A549 (cell line): ENCODE data around the gene PLPP2.

Experiments used
- CHD2 ChIP-seq: fragments of 150-350 bp; IDR thresholded peaks from 2 replicates; pipeline ENCODE4 v1.6.1; 2014; ENCODE audit warnings: low read length; ENCODE audit not compliant: partially characterized antibody
- CTCF ChIP-seq: fragments of >200 bp; sonication (Bioruptor Twin); formaldehyde crosslinking; IDR thresholded peaks from 3 replicates; pipeline ENCODE4 v1.5.1; 2016
- HDAC2 ChIP-seq: fragments of 200-600 bp; sonication (generic); IDR thresholded peaks from 2 replicates; pipeline ENCODE4 v1.6.1; 2016
- JUNB ChIP-seq: fragments of >200 bp; sonication (Bioruptor Twin); formaldehyde crosslinking; IDR thresholded peaks from 2 replicates; pipeline ENCODE4 v1.6.1; 2016
- MAX ChIP-seq: IDR thresholded peaks from 2 replicates; pipeline ENCODE4 v1.6.1; 2012
- RAD21 ChIP-seq, 2 experiments: fragments of >200 bp in 1 of 2; sonication (Bioruptor Twin) in 1 of 2; formaldehyde crosslinking in 1 of 2; IDR thresholded peaks in 1 of 2; conservative IDR thresholded peaks in 1 of 2; 2 replicates in 1 of 2; 3 replicates in 1 of 2; pipeline ENCODE4 v1.6.1; 2012 to 2018; ENCODE audit warnings: inconsistent platforms in 1 of 2
- RARB ChIP-seq: fragments of 250-450 bp; sonication (Bioruptor Pico); IDR thresholded peaks from 2 replicates; pipeline ENCODE4 v1.8.0; 2021; ENCODE audit warnings: mild to moderate bottlenecking, moderate library complexity
- RCOR1 ChIP-seq: fragments of 150-350 bp; IDR thresholded peaks from 2 replicates; pipeline ENCODE4 v1.6.1; 2014; ENCODE audit warnings: antibody characterized with exemption, low read length, low read depth
- SMC3 ChIP-seq: fragments of >200 bp; sonication (Bioruptor Twin); formaldehyde crosslinking; IDR thresholded peaks from 3 replicates; pipeline ENCODE4 v1.6.1; 2018; ENCODE audit warnings: inconsistent platforms
- ZNF302 ChIP-seq: fragments of 250-450 bp; sonication (Bioruptor Pico); IDR thresholded peaks from 2 replicates; pipeline ENCODE4 v1.9.0; 2021; ENCODE audit warnings: inconsistent platforms, mild to moderate bottlenecking, moderate library complexity

GRCh38 chr19:273393-273792 is 17.8 kb downstream of the PLPP2 start:
- TF ChIP-seq RARB (CRISPR knock-in tag) (no peak), HDAC2 (no peak), MAX (no peak), ZNF302 (CRISPR knock-in tag) (no peak), RCOR1 (no peak), CHD2 (no peak), RAD21 (conservative IDR thresholded peaks at IDR 0.05 in 1 of 2, IDR thresholded peaks at IDR 0.05 in 1 of 2) (no peak), JUNB (no peak), CTCF (no peak), SMC3 (no peak)
